Measurements from ENCODE around the gene FCN2.

- TF ChIP-seq CTCF (conservative IDR thresholded peaks at IDR 0.05; ENCODE audit: low read length) (no peak), EZH2phosphoT487 (IDR thresholded peaks at IDR 0.05; ENCODE audit: borderline replicate concordance, low read depth, low read length) (no peak)
Measured at GRCh38 chr9:134892820-134893420, 12.3 kb downstream of the FCN2 start.

All from OCI-LY7 (cell line).